ENCODE measurements around the gene TMEM53. TPM values are rescaled to one million over a fixed set of nuclear protein-coding genes. Genes with fewer than 3 reads are reported as not detected.

TMEM53 gene
- total and polyA plus RNA-seq, 2 of the 8 experiments (the other 6 are each of a cell fraction or from before 2014, with no cell fraction given) = 6.7 to 27.9 TPM

GRCh38 chr1:44695671-44696070 lies 21.4 kb upstream of the TMEM53 start (continued):
- no peak for TF ChIP-seq POLR2A (IDR thresholded peaks at IDR 0.05; ENCODE audit: control extremely low read depth in 1 of 2, low read depth in 2 of 2, low read length in 2 of 2)
- no peak for TF ChIP-seq BACH1 (IDR thresholded peaks at IDR 0.05; ENCODE audit: low read length)
- TF ChIP-seq RFX5 (IDR thresholded peaks at IDR 0.05; ENCODE audit: borderline replicate concordance, low read depth, low read length) = no peak
- TF ChIP-seq NRF1 (IDR thresholded peaks at IDR 0.05; ENCODE audit: low read depth, low read length) = no peak
- no peak for TF ChIP-seq GTF2F1 (IDR thresholded peaks at IDR 0.05; ENCODE audit: borderline replicate concordance, low read depth, low read length)

All from H1 (cell line).